GM11168 (cell line): ENCODE measurements around the gene TAF1C.
"Not testable (repeated sequence)": the region's sequence is repeated elsewhere in the genome, so short reads cannot be mapped to it uniquely, and the experiment has no call there.

Experiments used
- in situ Hi-C: fragments of 300-500 bp; cut with MboI; formaldehyde crosslinking; loops from one replicate; pipeline ENCODE4 v1.12.0; 2022; ENCODE audit warnings: low sequenced_read_pairs; ENCODE audit not compliant: unreplicated experiment

The TAF1C gene

GRCh38 chr16:84212154-84212553 lies 25.3 kb upstream of the TAF1C start:
- in situ Hi-C loops = no loop called here

DNA sequence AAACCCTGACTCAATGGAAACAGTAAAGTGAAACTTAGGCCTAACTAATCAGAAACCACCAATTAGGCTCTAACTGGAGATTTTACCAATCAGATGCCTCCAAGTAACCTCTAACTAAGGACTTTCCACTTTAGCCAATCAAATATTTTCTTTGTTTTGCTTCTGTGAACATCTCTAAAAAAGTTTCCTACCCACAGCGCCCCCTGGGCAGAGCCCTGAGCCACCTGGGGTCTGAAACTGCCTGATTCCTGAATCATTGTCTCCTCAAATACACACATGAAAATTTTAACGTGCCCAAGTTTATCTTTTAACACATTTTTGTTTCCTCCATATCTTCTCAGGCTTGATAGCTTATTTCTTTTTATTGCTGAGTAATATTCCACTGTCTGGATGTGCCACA lies 23.1 kb upstream of the TAF1C start:
- in situ Hi-C loops = no loop called here

DNA sequence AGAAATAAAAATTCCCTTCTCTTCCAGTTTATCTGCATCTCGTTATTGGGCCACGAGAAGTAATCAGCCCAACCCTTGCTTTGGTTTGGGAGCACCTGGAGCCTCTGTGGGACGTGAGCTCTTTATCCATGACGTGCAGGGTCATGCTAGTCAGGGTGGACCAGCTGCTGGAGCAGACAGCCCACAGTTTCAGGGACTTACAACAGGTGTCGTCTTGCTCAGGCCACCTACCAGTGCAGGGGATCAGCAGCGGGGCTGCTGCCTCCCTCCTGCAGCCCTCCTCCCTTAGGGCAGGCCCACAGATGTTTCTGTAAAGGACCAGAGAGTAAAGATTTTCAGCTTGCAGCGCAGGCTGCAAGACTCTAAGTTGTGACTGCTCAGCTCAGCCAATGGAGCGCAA lies 21.0 kb upstream of the TAF1C start:
- in situ Hi-C loops = no loop called here

DNA sequence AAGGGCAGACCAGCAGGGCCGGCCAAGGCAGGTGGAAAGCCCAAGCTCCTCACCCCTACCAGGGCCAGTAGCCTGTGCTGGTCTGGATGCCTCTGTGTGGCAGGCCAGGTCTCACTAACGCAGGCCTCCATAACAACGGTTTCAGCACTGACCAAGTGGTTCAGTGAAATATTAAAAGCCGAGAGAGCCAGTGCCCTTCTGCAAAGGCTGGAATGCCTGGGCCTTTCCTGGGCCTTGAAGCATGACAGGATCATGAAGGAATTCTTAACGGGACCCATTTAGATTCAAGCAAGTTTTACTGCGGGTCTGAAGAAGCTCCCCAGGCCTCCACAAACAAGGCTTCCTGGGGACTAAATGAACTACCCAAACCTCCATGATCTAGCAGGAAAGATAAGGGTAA lies 20.4 kb upstream of the TAF1C start:
- in situ Hi-C loops = no loop called here

GRCh38 chr16:84205976-84206691 lies 19.3 kb upstream of the TAF1C start:
- in situ Hi-C loops = no loop called here

- in situ Hi-C loops = not testable (repeated sequence)
Measured at GRCh38 chr16:84205123-84205522, 18.3 kb upstream of the TAF1C start.

DNA sequence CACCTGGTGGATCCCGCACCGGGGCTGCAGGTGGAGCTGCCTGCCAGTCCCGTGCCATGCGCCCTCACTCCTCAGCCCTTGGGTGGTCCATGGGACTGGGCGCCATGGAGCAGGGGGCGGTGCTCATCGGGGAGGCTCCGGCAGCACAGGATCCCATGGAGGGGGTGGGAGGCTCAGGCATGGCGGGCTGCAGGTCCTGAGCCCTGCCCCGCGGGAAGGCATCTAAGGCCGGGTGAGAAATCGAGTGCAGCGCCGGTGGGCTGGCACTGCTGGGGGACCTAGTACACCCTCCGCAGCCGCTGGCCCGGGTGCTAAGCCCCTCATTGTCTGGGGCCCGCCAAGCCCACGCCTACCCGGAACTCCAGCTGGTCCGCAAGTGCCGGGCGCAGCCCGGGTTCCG lies 17.7 kb upstream of the TAF1C start:
- in situ Hi-C loops = not testable (repeated sequence)

- in situ Hi-C loops = loop anchor here (25.0 kb wide), 1 partner anchor 238 kb away; the partner anchor contains the start of genes NECAB2 and OSGIN1
Measured at GRCh38 chr16:84199861-84200260, 13.0 kb upstream of the TAF1C start.

GRCh38 chr16:84199097-84199496 lies 12.2 kb upstream of the TAF1C start:
- in situ Hi-C loops = loop anchor here (25.0 kb wide), 1 partner anchor 237 kb away; the partner anchor contains the start of genes NECAB2 and OSGIN1

- in situ Hi-C loops = loop anchor here (25.0 kb wide), 1 partner anchor 236 kb away; the partner anchor contains the start of genes NECAB2 and OSGIN1
Measured at GRCh38 chr16:84198401-84198800, 11.5 kb upstream of the TAF1C start.

DNA sequence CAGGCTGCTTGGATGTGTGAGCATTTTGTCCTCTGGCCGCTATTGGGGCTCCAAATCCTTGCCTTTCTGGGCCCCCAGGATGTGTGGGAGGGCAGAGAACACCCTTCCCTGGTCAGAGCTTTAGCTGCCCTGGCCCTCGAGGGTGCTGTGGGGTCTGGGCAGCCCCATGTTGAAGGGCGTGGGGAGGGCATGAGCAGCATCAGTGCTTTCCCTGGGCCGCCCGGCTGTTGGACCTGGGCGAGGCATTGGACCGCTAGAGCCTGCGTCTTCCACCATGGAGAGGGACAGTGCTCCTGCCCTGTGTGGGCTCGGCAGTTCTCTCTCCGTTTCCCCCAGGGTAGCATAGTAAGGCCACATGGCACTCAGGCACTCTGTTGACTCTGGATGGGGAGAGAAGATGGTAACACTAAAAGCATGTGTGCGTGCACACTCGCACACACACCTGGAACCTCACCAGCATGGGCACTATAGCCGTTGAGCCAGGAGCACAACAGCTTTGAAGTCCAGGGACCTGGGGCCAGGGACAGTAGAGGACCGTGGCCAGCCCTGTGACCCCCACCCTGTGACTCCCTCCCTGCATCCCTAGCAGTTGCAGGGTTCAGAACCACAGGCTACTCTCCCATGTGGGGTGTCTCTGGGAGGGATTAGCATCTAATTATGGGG lies 10.7 kb upstream of the TAF1C start:
- in situ Hi-C loops = loop anchor here (25.0 kb wide), 1 partner anchor 235 kb away; the partner anchor contains the start of genes NECAB2 and OSGIN1

GRCh38 chr16:84196727-84197394 lies 10.0 kb upstream of the TAF1C start:
- in situ Hi-C loops = loop anchor here (25.0 kb wide), 1 partner anchor 235 kb away; the partner anchor contains the start of genes NECAB2 and OSGIN1

- in situ Hi-C loops = loop anchor here (25.0 kb wide), 1 partner anchor 234 kb away; the partner anchor contains the start of genes NECAB2 and OSGIN1
Measured at GRCh38 chr16:84196101-84196500, 9.2 kb upstream of the TAF1C start.

DNA sequence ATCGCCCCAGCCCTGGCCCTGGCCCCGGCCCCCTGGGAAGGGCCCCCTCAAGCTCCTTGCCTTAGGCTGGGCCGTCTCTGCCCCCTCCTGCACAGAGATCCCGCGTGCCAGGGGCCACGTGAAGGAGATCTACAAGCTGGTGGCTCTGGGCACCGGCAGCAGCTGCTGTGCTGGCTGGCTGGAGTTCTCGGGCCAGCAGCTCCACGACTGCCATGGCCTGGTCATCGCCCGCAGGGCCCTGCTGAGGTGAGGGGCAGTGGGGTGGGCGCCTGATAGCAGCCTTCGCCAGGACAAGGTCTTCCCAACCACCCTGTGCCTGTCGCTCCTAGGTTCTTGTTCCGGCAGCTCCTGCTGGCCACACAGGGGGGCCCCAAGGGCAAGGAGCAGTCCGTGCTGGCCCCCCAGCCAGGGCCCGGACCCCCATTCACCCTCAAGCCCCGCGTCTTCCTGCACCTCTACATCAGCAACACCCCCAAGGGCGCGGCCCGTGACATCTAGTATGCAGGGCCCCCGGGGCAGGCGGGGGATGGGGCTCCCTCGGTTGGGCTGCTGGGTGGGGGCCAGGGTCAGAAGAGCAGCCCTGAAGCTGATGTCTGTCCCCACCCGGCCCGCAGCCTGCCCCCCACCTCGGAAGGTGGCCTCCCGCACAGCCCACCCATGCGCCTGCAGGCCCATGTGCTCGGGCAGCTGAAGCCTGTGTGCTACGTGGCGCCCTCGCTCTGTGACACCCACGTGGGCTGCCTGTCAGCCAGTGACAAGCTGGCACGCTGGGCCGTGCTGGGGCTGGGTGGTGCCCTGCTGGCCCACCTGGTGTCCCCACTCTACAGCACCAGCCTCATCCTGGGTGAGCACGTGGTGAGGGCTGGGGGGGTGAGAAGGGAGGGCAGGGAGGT lies 8.6 kb upstream of the TAF1C start:
- in situ Hi-C loops = loop anchor here (25.0 kb wide), 1 partner anchor 233 kb away; the partner anchor contains the start of genes NECAB2 and OSGIN1

- in situ Hi-C loops = loop anchor here (25.0 kb wide), 1 partner anchor 232 kb away; the partner anchor contains the start of genes NECAB2 and OSGIN1
Measured at GRCh38 chr16:84194470-84195200, 7.8 kb upstream of the TAF1C start.

- in situ Hi-C loops = loop anchor here (25.0 kb wide), 1 partner anchor 232 kb away; the partner anchor contains the start of genes NECAB2 and OSGIN1
Measured at GRCh38 chr16:84194018-84194417, 7.2 kb upstream of the TAF1C start.

- in situ Hi-C loops = loop anchor here (25.0 kb wide), 1 partner anchor 231 kb away; the partner anchor contains the start of genes NECAB2 and OSGIN1
Measured at GRCh38 chr16:84193480-84193879, 6.6 kb upstream of the TAF1C start.

DNA sequence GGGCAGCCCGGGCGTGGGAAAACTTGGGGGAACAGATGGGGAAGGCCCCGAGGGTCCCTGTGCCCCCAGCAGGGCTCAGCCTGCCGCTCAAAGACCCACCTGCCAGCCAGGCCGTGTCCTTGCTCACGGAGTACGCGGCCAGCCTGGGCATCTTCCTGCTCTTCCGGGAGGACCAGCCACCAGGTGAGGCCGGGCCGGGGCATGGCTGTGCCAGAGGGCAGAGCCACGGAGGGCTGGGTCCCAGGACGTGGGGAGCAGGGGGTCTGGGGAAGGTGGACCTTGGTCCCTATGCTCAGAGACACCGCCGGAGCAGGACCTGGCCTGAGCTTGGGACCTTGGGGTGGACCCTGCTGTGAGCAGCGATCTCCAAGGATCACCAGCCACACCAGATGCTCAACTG lies 4.6 kb upstream of the TAF1C start:
- in situ Hi-C loops = loop anchor here (25.0 kb wide), 1 partner anchor 229 kb away; the partner anchor contains the start of genes NECAB2 and OSGIN1
